VCaP (cell line): ENCODE results near the gene NBR1.
"Not testable (repeated sequence)": the region's sequence is repeated elsewhere in the genome, so short reads cannot be mapped to it uniquely, and the experiment has no call there.

ENCODE experiments used
- H3K27ac ChIP-seq: fragments of 450-650 bp; 2 replicates; pipeline ENCODE4 v1.5.1; 2017
- TF ChIP-seq, protein P1 (sequence below): fragments of 450-650 bp; conservative IDR thresholded peaks from 2 replicates; pipeline ENCODE4 v1.5.1; 2017; ENCODE audit warnings: mild to moderate bottlenecking, moderate library complexity

NBR1 gene, protein sequence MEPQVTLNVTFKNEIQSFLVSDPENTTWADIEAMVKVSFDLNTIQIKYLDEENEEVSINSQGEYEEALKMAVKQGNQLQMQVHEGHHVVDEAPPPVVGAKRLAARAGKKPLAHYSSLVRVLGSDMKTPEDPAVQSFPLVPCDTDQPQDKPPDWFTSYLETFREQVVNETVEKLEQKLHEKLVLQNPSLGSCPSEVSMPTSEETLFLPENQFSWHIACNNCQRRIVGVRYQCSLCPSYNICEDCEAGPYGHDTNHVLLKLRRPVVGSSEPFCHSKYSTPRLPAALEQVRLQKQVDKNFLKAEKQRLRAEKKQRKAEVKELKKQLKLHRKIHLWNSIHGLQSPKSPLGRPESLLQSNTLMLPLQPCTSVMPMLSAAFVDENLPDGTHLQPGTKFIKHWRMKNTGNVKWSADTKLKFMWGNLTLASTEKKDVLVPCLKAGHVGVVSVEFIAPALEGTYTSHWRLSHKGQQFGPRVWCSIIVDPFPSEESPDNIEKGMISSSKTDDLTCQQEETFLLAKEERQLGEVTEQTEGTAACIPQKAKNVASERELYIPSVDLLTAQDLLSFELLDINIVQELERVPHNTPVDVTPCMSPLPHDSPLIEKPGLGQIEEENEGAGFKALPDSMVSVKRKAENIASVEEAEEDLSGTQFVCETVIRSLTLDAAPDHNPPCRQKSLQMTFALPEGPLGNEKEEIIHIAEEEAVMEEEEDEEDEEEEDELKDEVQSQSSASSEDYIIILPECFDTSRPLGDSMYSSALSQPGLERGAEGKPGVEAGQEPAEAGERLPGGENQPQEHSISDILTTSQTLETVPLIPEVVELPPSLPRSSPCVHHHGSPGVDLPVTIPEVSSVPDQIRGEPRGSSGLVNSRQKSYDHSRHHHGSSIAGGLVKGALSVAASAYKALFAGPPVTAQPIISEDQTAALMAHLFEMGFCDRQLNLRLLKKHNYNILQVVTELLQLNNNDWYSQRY

DNA sequence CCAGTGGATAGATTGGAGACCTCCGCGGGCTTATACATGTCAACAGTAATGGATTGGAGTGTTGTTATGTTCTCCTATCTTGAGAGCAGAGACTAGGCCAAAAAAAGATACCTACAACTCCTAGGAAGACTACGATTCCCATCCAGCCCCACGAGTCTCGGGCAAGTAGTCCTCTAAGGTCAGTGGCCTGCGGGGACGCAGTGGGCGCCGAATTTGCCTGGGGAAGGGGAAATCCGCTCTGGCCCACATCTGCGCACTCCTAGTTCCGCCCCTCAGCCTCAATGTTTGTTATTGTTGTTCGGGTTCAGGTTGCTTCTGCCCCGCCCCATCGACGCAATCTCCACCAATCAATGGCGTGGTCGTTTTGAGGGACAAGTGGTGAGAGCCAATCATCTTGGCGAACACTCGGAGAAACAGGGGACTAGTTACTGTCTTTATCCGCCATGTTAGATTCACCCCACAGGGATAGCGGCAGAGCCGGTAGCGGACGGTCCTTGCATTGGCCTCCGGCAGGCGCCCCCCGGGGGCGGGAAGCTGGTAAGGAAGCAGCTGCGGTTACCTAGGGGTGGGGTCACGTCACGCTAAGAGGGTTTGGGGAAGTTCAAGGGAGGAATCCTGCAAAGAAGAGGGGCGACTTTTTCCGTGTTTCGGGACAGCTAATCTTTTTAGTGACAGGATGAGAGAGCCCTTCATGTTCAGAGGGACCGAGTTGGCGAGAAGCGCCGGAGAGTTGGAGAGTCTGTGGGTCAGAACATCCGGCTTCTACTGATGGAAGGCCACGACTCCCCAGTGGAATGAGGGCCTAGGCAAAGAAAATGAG, at the start of gene NBR1:
Gene NBR1, plus strand, starts transcription at position 449 of the 820 bp plus-strand sequence. CDS start 4,586 bp downstream, outside the sequence.
- peak within 1 kb of the TSS; percentile 98 for H3K27ac ChIP-seq
- TF ChIP-seq, protein P1, sequence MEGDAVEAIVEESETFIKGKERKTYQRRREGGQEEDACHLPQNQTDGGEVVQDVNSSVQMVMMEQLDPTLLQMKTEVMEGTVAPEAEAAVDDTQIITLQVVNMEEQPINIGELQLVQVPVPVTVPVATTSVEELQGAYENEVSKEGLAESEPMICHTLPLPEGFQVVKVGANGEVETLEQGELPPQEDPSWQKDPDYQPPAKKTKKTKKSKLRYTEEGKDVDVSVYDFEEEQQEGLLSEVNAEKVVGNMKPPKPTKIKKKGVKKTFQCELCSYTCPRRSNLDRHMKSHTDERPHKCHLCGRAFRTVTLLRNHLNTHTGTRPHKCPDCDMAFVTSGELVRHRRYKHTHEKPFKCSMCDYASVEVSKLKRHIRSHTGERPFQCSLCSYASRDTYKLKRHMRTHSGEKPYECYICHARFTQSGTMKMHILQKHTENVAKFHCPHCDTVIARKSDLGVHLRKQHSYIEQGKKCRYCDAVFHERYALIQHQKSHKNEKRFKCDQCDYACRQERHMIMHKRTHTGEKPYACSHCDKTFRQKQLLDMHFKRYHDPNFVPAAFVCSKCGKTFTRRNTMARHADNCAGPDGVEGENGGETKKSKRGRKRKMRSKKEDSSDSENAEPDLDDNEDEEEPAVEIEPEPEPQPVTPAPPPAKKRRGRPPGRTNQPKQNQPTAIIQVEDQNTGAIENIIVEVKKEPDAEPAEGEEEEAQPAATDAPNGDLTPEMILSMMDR, result peak; percentile 18; the same call in 1 of the 2 replicates

DNA sequence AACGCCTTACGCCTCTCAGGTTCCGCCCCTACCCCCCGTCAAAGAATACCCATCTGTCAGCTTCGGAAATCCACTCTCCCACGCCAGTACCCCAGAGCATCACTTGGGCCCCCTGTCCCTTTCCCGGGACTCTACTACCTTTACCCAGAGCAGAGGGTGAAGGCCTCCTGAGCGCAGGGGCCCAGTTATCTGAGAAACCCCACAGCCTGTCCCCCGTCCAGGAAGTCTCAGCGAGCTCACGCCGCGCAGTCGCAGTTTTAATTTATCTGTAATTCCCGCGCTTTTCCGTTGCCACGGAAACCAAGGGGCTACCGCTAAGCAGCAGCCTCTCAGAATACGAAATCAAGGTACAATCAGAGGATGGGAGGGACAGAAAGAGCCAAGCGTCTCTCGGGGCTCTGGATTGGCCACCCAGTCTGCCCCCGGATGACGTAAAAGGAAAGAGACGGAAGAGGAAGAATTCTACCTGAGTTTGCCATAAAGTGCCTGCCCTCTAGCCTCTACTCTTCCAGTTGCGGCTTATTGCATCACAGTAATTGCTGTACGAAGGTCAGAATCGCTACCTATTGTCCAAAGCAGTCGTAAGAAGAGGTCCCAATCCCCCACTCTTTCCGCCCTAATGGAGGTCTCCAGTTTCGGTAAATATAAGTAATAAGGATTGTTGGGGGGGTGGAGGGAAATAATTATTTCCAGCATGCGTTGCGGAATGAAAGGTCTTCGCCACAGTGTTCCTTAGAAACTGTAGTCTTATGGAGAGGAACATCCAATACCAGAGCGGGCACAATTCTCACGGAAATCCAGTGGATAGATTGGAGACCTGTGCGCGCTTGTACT, 45.7 kb upstream of the NBR1 start, which contains the start of gene BRCA1:
Gene BRCA1, minus strand, starts transcription at position 232 of the 834 bp plus-strand sequence. CDS start 1,268 bp downstream, outside the sequence.
- TF ChIP-seq, protein P1, result no peak

DNA sequence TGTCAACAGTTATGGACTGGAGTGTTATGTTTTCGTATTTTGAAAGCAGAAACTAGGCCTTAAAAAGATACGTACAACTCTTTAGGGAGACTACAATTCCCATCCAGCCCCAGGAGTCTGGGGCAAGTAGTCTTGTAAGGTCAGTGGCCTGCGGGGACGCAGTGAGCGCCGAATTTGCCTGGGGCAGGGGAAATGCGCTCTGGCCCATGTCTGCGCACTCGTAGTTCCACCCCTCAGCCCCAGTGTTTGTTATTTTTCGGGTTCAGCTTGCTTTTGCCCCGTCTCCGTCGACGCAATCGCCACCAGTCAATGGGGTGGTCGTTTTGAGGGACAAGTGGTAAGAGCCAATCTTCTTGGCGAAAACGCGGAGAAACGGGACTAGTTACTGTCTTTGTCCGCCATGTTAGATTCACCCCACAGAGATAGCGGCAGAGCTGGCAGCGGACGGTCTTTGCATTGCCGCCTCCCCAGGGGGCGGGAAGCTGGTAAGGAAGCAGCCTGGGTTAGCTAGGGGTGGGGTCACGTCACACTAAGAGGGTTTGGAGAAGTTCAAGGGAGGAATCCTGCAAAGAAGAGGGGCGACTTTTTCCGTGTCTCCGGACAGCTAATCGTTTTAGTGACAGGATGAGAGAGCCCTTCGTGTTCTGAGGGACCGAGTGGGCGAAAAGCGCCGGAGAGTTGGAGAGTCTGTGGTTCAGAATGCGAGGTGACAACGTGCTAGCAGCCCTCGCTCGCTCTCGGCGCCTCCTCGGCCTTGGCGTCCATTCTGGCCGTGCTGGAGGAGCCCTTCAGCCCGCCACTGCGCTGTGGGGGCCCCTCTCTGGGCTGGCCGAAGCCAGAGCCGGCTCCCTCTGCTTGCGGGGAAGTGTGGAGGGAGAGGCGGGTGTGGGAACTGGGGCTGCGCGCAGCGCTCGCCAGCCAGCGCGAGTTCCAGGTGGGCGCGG, 44.8 kb upstream of the NBR1 start:
- peak overlapping the region; percentile 68 for H3K27ac ChIP-seq

More for the DNA sequence above, 45.7 kb upstream of the NBR1 start, which contains the start of gene BRCA1:
- peak within 1 kb of the TSS; percentile 68 for H3K27ac ChIP-seq

DNA sequence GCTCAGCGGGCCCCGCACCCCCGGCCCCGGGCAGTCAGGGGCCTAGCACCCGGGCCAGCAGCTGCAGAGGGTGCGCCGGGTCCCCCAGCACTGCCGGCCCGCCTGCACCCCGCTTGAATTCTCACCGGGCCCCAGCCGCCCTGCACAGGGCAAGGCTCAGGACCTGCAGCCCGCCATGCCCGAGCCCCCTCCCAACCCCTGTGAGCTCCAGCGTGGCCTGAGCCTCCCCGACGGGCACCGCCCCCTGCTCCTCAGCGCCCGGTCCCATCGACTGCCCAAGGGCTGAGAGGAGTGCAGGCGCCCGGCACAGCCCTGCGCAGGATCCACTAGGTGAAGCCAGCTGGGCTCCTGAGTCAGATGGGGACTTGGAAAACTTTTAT, 44.1 kb upstream of the NBR1 start:
- TF ChIP-seq, protein P1, result no peak
- no peak overlapping the region for H3K27ac ChIP-seq

More for the DNA sequence above, 44.8 kb upstream of the NBR1 start:
- TF ChIP-seq, protein P1, result no peak

DNA sequence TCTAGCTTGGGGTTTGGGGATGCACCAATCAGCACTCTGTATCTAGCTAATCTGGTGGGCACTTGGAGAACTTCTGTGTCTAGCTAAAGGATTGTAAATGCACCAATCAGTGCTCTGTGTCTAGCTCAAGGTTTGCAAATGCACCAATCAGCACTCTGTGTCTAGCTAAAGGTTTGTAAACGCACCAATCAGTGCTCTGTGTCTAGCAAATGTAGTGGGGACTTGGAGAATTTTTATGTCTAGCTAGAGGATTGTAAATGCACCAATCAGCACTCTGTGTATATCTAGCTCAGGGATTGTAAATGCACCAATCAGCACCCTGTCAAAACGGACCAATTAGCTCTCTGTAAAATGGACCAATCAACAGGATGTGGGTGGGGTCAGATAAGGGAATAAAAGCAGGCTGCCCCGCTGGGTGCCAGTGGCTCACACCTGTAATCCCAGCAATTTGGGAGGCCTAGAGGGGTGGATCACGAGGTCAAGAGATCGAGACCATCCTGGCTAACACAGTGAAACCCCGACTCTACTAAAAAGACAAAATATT, 43.6 kb upstream of the NBR1 start:
- not testable (repeated sequence) for H3K27ac ChIP-seq

DNA sequence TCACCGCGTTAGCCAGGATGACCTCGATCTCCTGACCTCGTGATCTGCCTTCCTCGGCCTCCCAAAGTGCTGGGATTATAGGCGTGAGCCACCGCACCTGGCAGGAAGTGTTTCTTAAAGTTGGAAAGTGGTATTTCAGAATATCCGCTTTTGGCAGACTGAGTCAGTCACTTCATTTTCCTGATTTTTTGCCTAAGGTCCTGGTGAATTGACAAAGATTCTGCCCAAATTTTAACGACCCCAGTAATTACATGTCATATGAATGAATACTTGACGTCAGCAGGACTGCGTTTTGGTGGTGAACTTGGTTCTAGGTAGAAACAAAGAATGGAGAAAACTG, 41.4 kb upstream of the NBR1 start:
- TF ChIP-seq, protein P1, result no peak
- no peak overlapping the region for H3K27ac ChIP-seq
